ENCODE measurements around the gene DGKQ.
"Not testable (repeated sequence)": the region's sequence is repeated elsewhere in the genome, so short reads cannot be mapped to it uniquely, and the experiment has no call there.

Gene DGKQ

GRCh38 chr4:982814-983213, 9.4 kb upstream of the DGKQ start:
- no peak for DNase-seq (ENCODE audit: low read depth)
- H3K4me3 ChIP-seq (ENCODE audit: low read depth, low read length): no peak overlapping the region

GRCh38 chr4:982291-982690, 8.9 kb upstream of the DGKQ start:
- no peak overlapping the region for H3K4me3 ChIP-seq (ENCODE audit: low read depth, low read length)
- DNase-seq (ENCODE audit: low read depth): no peak

GRCh38 chr4:978957-979701, 5.8 kb upstream of the DGKQ start:
- DNase-seq (ENCODE audit: low read depth): no peak
- no peak overlapping the region for H3K4me3 ChIP-seq (ENCODE audit: low read depth, low read length)

- not testable (repeated sequence) for DNase-seq (ENCODE audit: low read depth); H3K4me3 ChIP-seq (ENCODE audit: low read depth, low read length)
Observed at GRCh38 chr4:976016-976415, 2.6 kb upstream of the DGKQ start.

DNA sequence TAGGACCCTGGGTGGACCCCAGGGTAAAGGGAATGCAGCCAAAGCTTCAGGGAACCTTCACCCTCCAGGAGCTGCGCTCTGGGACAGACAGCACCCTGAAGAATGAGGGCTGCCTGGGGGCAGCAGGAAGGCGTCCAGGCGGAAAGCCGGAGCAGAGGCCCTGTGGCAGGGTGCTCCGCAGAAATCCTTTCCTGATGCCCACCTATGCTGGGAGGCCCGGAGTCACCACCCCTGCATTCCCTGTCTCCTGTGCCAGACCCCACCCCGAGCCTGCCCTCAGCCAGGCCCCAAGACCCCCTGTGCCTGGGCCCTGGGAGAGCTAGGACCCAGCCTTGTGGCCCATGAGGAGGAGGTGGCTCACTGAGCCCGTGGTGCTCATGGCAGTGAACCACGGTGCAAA, 1.3 kb upstream of the DGKQ start:
- DNase-seq (ENCODE audit: low read depth): no peak

GRCh38 chr4:972651-973424, 531 bp downstream of the DGKQ start:
- peak overlapping the region; percentile 78 for H3K4me3 ChIP-seq (ENCODE audit: low read depth, low read length)
- DNase-seq (ENCODE audit: low read depth): no peak

More for the DNA sequence above, 1.3 kb upstream of the DGKQ start:
- H3K4me3 ChIP-seq (ENCODE audit: low read depth, low read length): no peak overlapping the region

DNA sequence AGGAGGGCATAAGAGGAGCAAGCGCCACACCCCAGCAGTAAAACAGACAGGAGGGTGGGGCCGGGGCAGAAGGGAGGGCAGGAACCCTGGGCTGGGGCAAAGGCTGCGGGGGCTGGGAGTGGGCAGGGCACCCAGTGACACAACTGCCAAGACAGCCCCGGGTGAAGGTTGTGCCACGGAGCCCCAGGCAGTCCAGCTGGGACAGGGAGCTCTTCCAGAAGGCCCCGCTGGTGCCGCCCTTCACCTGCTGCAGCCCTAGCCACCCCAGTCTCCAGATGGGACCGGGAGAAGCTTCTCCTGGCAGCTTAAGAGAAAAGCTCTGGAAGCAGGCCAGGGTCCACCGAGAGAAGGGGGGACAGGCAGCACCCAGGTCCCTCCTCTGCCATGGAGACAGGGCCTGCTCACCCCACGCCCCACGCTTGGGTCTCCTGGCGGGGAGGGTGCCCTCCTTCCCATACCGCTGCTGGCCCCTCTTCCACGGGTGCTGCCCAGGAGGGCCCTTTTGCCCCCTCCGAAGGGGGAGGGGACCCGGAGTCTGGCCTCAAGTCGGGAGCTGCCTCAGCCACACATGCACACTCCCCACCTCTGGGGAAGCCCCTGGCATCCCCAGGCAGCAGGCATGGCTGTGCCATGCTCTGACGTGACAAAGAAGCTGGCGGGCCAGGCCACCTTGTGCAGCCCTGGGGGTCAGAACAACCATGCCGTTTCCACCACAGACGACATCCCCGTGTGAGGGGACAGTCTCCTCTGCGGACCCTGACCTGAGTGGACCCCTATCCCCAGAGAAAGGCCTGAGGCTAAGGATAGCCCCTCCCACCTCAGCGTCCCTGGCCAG, 1.5 kb downstream of the DGKQ start:
- DNase-seq (ENCODE audit: low read depth): no peak
- H3K4me3 ChIP-seq (ENCODE audit: low read depth, low read length): peak overlapping the region; percentile 78

DNA sequence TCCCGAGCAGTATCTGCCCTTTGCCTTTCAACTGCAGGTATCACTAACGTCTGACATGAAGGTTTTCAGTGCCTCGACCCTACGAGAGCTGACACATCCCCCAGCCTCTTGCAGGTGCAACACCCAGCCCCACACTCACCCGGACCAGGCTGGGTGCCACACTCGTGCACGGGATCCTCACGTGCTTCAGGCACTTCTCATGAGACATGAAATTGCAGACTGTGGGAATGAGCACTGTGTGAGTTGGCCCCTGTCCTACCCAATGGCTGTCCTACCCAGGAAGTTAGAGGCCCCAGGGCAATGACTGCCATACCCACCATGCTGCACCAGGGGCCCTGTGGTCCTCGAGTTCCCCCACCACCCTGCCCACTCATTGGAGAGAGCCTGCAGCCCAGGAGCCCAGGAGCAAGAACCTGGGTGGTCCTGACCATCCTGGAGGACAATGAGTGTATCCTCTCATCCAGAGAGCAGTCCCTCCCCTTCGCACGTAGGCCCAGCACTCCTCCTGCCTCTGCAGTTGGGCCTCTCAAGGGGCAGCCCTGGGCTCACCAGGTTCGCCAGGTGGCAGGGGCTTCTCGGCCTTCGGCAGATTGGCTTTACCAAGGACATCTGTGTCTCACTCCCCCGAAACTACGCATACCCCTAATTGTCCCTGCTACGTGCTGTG, 2.4 kb downstream of the DGKQ start:
- no peak overlapping the region for H3K4me3 ChIP-seq (ENCODE audit: low read depth, low read length)

DNA sequence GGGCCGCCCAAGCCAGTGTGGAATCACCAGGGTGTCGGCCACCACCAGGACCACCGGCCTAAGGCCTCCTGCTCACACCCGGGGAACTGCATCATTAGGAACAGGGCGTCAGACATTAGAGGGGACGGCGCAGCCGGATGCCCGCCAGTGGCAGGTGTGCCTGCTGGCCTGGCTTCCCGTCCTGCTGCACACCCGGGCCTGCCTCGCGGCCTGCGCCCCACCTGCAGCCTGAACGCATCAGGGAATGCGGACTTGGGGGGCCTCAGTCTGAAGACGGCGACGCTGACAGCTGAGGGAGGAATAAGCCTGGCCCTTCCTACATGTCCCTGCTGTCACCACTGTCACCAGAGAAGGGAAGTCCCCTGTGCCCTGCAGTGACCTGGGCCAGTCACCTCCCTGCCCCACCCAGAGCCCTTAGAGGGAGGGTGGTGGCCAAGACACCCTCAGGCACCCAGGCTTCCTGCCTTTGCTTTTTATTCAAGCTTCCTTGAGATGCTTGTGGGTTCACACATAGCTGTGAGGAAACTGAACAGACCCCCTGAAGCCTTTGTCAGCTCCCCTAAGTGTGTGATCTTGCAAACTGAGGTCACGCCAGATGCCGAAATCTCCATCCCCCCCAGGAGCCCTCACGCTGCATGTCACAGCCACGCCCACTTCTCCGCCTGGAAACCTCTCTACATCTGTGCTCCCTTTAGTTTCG, 3.2 kb downstream of the DGKQ start:
- no peak overlapping the region for H3K4me3 ChIP-seq (ENCODE audit: low read depth, low read length)
- no peak for DNase-seq (ENCODE audit: low read depth)

More for the DNA sequence above, 2.4 kb downstream of the DGKQ start:
- DNase-seq (ENCODE audit: low read depth): no peak

DNA sequence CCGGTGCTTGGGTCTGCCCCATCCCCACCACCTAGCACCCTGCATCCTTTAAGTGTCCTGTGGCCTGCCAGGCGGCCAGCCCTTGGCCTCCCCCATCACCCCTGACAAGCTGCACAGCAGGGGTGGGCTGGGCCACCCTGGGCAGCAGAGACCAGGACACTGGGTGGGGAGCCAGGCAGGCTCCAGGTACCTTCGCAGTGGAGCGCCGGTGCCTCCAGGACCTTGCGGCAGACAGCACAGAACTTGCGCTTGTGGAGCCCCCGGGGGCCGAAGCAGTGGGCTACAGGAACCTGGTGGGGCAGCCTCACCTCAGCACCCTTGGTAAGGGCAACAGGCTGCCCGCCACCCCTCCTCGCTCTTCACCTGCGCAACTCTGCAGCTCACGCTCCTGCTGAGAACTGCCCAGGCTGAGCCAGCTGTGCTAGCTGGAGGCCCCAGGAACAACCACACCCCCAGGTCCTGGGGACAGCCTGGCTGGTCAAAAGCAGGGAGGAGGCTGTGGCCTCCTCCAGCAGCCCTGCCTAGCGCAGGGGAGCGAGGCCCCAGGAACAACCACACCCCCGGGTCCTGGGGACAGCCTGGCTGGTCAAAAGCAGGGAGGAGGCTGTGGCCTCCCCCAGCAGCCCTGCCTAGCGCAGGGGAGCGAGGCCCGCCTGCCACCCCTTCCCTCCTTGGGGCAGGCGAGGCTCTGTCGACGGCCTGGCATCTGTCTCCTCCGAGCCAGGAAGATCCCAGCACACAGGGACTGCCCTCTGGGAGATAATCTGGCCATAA, 4.6 kb downstream of the DGKQ start:
- no peak overlapping the region for H3K4me3 ChIP-seq (ENCODE audit: low read depth, low read length)
- no peak for DNase-seq (ENCODE audit: low read depth)

- H3K4me3 ChIP-seq (ENCODE audit: low read depth, low read length): no peak overlapping the region
- DNase-seq (ENCODE audit: low read depth): no peak
Observed at GRCh38 chr4:968221-968620, 5.1 kb downstream of the DGKQ start.

DNA sequence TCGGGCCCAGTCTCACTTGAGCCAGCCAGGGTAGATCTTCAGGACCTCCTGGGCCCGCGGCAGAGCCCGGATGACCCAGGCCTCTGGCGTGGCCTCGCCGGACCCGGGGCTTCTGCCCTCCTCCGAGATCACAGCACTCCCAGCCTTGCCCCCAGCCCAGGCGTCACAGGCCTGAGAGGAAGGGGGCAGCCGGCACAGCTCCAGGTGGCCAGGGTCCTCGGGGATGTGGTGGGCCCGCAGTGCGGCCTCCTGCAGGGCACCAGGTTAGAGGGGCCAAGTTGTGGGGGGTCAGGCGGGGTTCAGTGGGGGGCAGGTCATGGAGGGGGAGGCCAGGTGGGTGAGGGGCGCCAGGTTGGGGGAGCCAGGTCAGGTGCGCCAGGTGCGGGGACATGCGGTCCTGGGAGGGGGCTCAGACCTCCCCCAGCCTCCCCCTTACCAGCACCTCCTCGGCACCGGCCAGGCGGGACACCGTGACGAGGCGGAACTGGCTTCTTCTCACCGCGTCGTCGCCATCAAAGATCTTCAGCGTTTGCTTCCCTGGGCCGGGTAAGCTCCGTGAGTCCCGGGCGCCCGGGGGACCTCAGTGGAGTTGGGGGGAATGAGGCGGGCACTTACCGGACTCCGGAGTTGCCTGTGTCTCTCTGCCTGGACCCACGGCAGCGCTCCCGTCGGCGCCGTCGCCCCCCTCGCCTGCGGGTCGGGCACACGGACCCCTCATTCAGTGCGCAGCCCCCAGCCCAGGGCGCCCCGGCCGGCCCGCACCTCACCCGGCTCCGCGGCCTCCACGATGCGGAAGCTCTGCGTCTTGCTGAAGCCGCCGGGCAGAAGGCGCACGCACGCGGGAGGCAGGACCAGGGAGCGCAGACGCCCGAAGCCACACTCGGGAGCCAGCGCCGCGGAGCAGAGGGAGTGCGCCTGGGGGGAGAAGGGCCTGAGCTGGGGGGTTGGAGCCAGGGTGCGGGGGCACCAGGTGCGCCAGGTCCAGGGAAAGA, 6.0 kb downstream of the DGKQ start:
- DNase-seq (ENCODE audit: low read depth): no peak
- peak overlapping the region; percentile 18 for H3K4me3 ChIP-seq (ENCODE audit: low read depth, low read length)

- no peak overlapping the region for H3K4me3 ChIP-seq (ENCODE audit: low read depth, low read length)
- no peak for DNase-seq (ENCODE audit: low read depth)
Observed at GRCh38 chr4:966266-967112, 6.9 kb downstream of the DGKQ start.

- no peak overlapping the region for H3K4me3 ChIP-seq (ENCODE audit: low read depth, low read length)
- no peak for DNase-seq (ENCODE audit: low read depth)
Observed at GRCh38 chr4:965766-966134, 7.6 kb downstream of the DGKQ start.

DNA sequence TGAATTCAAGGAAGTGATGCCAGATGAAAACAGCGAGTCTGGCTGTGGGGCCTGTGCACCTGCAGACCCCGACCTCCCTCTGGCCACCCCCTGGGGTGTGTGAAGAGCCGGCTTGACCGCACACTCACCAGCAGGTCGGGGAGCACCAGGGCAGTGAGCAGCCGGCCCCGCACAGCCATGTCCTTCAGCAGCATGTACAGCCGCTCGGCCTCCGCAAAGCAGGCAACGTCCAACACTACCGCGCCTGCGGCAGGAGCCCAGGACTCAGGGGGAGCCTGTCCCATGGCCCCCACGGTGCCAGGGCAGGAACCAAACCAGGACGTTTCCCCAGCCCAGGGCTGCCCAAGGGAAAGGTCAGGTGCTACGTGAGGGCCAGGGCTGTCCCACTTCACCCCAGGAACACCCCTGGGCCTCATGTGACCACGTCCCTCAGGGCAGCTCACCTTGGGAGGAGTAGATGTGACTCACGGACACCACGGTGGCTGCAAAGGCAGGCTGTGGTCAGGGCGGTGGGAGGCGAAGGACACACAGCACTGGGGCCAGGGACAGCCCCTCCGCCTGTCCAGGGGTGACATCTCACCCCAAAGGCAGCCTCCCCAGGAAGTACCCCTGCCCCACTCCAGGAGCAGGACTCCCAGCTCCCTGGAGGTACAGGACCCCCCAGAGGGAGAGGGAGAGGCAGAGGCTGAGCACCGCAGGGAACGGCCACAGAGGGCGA, 8.2 kb downstream of the DGKQ start:
- no peak overlapping the region for H3K4me3 ChIP-seq (ENCODE audit: low read depth, low read length)
- no peak for DNase-seq (ENCODE audit: low read depth)
